Fibroblast of lung (primary cell): ENCODE measurements around the gene ANKS1B.

Experiments used
- EZH2 ChIP-seq: IDR thresholded peaks from 2 replicates; pipeline ENCODE4 v1.5.1; 2012; ENCODE audit warnings: low read length, control low read depth, mild to moderate bottlenecking; ENCODE audit errors: missing control alignments
- TF ChIP-seq, protein P1 (sequence below), 2 donors: IDR thresholded peaks in 1 of 2; conservative IDR thresholded peaks in 1 of 2; 1 replicate in 1 of 2; 2 replicates in 1 of 2; pipeline ENCODE4 v1.5.1; 2011 to 2012; ENCODE audit warnings: low read length in 2 of 2, control low read depth in 1 of 2, inconsistent platforms in 1 of 2, low read depth in 1 of 2, mild to moderate bottlenecking in 1 of 2

DNA sequence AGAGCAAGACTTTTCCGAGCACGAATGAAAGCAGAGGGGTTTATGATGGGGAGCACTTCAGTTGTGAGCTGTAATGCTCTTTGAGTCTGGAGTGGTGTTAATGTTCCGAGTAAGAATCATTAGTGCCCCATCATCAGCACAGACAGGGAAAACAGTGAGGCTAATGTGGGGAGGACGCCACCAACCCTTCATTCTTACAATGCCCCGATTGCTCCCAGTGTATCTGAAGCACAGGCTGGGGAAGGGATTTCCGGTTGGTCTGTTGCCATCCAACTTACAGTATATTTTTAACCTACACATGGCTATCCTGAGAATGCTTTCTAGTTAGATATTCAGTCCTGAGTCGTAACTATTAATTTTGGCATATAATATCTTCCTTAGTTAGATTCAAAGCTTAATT, 1198.1 kb downstream of the ANKS1B start:
- TF ChIP-seq, protein P1, sequence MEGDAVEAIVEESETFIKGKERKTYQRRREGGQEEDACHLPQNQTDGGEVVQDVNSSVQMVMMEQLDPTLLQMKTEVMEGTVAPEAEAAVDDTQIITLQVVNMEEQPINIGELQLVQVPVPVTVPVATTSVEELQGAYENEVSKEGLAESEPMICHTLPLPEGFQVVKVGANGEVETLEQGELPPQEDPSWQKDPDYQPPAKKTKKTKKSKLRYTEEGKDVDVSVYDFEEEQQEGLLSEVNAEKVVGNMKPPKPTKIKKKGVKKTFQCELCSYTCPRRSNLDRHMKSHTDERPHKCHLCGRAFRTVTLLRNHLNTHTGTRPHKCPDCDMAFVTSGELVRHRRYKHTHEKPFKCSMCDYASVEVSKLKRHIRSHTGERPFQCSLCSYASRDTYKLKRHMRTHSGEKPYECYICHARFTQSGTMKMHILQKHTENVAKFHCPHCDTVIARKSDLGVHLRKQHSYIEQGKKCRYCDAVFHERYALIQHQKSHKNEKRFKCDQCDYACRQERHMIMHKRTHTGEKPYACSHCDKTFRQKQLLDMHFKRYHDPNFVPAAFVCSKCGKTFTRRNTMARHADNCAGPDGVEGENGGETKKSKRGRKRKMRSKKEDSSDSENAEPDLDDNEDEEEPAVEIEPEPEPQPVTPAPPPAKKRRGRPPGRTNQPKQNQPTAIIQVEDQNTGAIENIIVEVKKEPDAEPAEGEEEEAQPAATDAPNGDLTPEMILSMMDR (conservative IDR thresholded peaks at IDR 0.05 in 1 of 2, IDR thresholded peaks at IDR 0.05 in 1 of 2; ENCODE audit: low read depth in 1 of 2, low read length in 2 of 2) = no peak
- no peak for TF ChIP-seq EZH2
